DMS153 (cell line): ENCODE data around the gene PCA3.

Experiments used
- DNase-seq: peaks from one replicate; lab custom pipeline; 2025; lab: John Stamatoyannopoulos, UW

PCA3 gene

GRCh38 chr9:76827296-76828080 is 63.2 kb downstream of the PCA3 start:
- peak; percentile 50 for DNase-seq

- DNase-seq = no peak
Measured at GRCh38 chr9:76828447-76828846, 64.2 kb downstream of the PCA3 start.

- DNase-seq = peak; percentile 21
Measured at GRCh38 chr9:76835571-76836283, 71.5 kb downstream of the PCA3 start.
